Frontal cortex (tissue), 4 donors: ENCODE data around the gene GEN1. TPM values are rescaled to one million over a fixed set of nuclear protein-coding genes. Genes with fewer than 3 reads are reported as not detected.
A peak's percentile ranks its signal among the peaks of the same experiment; 100 is the strongest.
"Not testable (repeated sequence)": the region's sequence is repeated elsewhere in the genome, so short reads cannot be mapped to it uniquely, and the experiment has no call there.

Experiments used
- DNase-seq, 2 donors: peaks; one replicate each; pipeline ENCODE4 v3.0.0; 2012; ENCODE audit warnings: low spot score in 2 of 2
- FAIRE-seq: peaks from 2 replicates; lab custom pipeline; 2012; peaks lifted over from hg19 to GRCh38; lab: Jason Lieb, UNC
- total RNA-seq: library from RNA; depleted of rRNA; stranded (reverse); fragments of >200 nt; gene quantifications from one replicate; pipeline ENCODE4 v1.2.3, GENCODE V29; 2014
- donor health status: control.
- donor health status: control.
- donor health status: control.

Gene GEN1
- total RNA-seq, 1 donor from 2014 or later, result 5.3 TPM

DNA sequence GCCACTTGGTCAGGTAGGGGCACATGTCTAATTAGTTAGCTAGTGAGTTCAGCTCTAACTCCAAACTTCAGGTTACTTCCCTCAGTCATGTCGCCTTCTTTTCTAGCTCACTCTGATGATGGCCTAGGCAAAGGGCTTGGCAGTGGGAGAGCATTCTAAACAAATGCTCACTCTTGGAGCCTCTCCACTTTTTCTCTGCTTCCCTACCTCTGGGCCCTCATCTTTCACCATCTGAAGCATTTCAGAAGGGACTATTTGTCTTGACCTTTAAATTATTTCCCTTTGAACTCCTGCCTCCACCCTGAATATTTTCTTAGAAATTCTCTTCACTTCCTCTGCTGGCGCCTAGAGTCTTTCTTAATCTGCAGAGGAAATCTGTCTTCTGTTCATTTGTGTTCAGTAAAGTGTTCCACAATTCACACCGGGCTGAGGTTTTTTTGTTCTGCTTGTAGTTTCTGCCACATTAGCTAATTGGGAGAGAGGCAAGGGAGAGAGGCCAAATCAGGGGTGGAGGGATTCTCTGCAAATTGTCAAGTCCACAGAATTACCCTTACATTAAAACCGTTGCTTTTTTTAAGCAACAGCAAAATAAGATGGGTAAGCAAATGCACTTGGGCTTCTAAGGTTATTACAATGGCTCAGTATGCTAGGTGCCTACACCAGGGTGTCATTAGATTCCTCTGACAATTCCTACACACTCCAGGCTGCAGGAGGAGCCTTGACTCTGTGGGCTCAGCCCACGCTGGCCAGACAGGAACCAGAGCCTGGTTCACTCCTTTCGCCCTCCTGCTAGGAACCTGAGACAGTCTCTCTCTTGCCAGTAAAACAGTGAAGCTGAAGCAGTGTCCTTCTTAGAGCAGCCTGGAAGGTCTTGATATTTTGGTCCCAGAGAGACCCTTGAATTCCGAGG, 67.9 kb downstream of the GEN1 start:
- DNase-seq, result no peak

DNA sequence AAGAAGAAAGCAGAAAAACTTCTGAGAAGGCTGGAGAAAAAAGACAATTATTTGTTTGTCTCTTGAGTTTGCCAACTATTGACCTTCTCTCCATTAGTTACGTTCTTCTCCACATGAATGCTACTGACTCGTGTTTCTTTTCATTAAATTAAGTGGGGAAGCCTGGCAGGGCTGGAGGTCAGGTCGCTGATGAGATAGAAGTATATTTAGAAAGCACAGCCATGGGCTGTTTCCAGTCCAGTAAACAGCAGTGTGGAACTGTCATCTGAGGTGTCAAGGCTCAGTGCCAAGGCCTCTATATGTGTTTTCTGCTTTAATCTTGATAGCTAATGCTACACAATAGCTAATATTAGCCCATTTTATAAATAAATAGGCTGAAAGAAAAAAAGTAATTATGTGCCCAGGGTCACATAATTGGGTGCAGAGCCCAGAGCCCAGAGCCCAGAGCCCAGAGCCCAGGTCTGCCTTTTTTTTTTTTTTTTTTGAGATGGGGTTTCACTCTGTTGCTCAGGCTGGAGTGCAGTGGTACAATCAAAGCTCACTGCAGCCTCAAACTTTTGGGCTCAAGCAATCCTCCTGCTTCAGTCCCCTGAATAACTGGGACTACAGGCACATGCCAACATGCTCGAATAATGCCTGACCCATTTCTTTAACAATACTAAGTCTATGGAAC, 68.6 kb downstream of the GEN1 start:
- DNase-seq (no peak), FAIRE-seq (no peak)

More for the DNA sequence above, 67.9 kb downstream of the GEN1 start:
- FAIRE-seq, result no peak

DNA sequence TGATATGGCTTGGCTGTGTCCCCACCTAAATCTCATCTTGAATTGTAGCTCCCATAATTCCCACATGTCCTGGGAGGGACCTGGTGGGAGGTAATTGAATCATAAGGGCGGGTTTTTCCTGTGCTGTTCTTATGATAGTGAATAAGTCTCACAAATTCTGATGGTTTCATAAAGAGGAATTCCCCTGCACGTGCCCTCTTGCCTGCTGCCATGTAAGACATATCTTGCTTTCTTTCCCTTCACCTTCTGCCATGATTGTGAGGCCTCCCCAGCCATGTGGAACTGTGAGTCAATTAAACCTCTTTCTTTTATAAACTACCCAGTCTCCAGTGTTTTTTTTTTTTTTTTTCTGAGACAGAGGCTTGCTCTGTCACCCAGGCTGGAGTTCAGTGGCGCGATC, 69.7 kb downstream of the GEN1 start:
- not testable (repeated sequence) for FAIRE-seq, DNase-seq

DNA sequence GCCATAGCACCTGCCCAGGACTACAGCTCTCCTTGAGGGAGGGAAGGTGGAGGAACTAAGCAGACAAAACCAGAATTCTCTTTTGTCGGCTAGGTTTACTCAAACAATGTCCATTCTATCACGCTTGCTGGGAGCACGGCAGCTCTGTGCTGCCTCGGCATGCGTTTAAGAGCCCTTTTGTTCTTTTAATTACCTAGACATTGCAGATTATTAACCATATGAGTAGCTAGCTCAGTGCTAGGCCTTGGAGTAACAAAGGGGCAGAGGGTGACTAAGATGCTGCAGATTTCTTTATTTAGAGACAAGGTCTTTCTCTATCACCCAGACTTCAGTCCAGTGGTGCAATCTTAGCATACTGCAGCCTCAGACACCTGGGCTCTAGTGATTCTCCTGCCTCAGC, 73.4 kb downstream of the GEN1 start:
- no peak for FAIRE-seq
- no peak for DNase-seq

DNA sequence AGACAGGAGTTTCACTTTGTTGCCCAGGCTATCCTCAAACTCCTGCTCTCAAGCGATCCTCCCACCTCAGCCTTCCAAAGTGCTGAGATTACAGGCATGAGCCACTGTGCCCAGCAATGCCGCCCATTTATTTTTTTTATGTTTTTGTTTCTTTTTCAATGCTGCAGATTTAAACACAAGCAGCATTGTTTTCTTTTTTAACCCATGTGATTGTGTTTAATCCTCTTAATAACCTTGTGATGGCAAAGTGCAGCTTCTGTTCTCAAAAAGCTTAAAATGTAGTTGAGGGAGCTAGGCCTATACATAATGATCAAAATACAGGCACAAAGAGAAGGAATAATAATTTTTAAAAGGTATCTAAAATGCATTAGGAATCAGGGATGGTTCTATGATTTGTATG, 73.8 kb downstream of the GEN1 start:
- DNase-seq (no peak), FAIRE-seq (no peak)

DNA sequence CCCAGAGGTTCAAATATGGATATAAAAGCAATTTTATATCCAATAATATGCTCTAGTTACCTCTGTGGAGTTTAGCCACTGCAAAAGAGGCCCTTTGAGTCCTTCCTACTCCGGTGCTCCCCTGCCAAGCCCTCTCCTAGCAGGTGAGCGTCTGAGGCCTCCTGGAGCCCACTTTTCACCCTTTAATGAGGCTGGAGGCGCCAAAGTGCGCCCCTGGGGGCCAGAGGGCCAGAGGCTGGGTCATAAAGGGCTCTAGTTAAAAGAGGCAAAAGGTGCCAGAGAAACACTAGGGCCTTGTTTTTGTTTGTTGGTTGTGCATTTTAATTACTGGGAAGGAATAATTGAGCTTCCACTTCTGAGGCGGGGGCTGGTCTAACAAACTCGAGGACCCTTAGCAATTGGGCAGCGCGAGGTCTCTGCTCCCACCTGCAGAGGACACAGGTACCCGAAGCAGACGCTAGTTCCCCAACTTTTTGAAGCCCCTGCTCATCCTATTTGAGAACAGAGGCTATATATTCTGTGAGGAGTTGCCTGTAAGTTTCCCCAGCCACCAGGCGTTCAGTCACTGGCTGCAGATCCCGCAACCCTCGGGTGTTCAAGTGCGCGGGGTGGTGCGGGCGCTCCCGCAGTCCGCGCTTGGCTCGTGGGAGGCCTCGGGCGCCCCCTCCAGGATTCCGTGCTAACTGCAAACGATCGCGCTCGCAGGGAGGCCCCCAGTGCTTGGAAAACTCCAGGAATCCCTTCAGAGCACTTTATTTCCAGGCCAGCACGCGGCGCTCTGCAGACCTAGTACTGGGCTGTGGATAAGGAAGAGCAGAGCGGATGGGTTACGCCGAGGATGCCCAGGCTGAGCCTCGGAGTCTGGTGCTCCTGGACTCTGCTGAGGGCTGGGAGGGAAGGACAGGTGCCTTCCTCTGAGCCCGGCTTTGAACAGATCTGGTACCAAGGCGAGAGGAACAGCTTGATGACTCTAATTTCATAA, 76.4 kb downstream of the GEN1 start:
- FAIRE-seq (no peak), DNase-seq (peak; percentile 26 to 71)

DNA sequence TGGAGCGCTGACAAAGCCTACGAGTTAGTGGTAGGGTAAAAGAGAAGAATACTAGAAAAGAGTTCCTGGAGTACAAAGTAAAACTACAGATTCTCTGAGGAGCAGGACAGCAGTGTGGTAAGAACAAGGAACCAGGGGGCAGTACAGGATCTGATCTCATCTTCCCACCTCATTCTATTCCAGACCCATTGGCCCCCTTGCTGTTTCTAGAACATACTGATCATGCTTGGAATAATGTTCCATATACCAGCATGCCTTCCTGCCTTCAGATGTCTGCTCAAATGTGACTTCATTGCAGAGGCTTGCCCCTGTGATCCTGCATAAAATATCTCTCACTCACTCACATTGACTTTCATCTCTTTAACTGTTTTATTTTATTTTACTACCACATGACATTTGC, 81.6 kb downstream of the GEN1 start:
- DNase-seq (no peak), FAIRE-seq (no peak)

Other genes with a start within 250 kb of the GEN1 start
- gene RAD51AP2, start 235.7 kb upstream of the GEN1 start, total RNA-seq, result 0.82 TPM
- 24.5 TPM for gene VSNL1, start 213.4 kb upstream of the GEN1 start, total RNA-seq
- 35.5 TPM for gene SMC6, start 328 bp upstream of the GEN1 start, total RNA-seq
- not detected for gene MSGN1, start 62.3 kb downstream of the GEN1 start, total RNA-seq
- gene KCNS3, start 124.5 kb downstream of the GEN1 start, total RNA-seq, result 1.6 TPM